GM19324 (cell line): ENCODE data around the gene IGFBP6.

ENCODE experiments used
- ATAC-seq: cut with Tn5 transposase; IDR thresholded peaks from one replicate; pipeline ENCODE4 v1.9.1; 2021; ENCODE audit warnings: mild to moderate bottlenecking, moderate library complexity; ENCODE audit not compliant: unreplicated experiment, low FRiP score

IGFBP6 gene

DNA sequence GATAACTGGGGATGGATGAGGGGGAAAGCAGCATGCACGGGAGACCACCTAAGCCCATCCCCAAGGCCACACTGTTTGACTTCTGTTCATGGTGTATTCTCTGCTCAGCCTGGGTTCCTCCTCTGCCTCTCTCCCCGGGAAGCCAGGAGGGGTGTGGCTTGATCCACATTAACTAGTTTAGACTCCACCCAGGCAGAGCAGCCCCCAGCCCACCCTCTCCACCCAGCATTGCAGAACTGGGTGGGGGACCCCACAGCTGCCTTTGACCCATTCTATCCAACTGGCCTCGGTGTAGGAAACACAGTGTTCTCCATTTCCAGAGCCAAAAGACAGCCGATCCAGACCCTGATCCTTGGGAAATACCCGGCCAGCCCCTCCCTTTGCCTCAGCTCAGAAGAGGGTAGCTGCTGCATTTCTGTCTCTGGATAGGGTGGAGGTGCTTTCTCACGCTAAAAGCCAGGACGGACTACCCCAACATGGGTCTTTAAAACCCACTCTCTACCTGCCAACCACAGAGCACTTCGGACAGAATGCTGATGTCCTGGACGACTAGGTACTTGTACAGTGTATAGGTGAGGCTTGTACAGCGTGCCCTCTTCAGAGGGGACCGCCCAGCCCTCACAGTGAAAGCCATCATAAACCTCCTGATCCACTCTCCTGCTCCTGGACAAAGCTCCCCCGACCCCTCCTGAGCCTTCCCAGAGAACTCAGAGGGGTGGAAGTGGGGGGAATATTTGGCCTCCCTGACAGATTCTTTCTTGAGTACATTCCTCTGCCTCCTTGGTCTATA, 27.7 kb upstream of the IGFBP6 start:
- no peak for ATAC-seq

DNA sequence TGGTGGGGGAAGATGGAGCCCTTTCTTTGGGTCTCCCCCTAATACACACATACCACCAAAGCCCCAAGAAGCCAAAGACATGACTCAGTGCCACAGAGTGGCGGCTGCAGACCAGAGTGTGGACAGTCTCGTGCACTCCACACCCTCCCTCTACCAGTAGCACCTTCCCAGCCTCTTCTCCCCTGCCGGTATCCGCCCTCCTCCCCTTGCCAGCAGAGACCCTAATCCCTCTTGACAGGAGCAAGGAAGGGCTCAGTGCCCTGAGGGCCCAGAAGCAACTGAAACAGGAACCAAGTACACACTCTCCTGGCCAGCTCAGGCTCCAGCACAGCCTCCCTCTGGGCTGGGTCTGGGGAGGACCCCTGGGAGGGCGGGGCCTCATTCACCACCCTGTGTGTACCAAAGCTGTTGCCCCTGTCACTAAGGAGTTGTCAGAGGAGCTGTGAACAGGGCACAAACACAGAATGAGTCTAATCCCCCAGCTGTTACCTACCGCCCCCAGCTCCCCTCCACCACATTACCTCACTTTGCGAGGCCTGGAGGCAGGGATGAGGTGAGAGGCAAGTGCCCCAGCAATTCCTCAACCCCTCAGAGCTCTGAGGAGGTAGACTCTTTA, 26.5 kb upstream of the IGFBP6 start:
- ATAC-seq, result no peak

DNA sequence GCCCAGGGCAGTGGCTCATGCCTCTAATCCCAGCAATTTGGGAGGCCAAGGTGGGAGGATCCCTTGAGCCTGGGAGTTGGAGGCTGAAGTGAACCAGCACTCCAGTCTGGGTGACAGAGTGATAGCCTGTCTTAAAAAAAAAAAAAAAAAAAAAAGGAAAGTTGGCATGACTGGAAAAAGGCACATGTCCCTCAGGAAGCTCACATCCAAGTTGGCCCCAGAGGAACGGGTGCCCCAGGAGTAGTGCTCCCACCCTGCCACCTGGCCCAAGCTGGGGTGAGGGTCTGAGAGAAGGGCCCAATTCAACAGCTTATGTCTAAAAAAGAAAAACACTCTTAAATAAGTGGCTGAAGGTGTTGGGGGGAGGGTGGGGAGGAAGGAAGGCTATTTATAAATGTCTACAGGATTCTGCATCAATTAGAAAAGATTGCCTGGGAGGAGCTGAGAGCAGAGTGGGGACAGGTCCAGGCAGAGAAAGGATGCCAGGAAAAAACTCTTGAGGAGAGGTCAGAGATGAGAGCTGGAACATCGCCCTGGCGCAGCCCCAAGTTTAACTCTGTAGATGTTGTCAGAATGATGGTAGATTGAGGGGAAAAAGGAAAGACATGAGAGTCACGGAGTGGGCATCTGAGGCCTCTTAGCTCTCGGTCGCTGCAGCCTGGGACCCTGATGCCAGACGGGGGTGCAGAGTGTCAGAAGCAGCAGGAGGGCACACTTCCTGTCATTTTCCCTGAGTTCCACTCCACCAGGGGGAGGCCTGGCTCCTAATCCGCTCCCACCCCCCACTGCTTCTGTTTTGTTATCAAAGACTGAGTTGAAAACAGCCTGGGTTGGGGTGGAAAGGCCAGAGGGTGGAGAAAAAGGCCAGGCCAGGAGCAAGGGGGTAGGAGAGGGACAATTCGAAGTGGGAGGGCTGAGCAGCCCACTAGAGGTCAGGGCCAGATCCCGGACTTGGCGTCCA, 25.6 kb upstream of the IGFBP6 start:
- no peak for ATAC-seq

DNA sequence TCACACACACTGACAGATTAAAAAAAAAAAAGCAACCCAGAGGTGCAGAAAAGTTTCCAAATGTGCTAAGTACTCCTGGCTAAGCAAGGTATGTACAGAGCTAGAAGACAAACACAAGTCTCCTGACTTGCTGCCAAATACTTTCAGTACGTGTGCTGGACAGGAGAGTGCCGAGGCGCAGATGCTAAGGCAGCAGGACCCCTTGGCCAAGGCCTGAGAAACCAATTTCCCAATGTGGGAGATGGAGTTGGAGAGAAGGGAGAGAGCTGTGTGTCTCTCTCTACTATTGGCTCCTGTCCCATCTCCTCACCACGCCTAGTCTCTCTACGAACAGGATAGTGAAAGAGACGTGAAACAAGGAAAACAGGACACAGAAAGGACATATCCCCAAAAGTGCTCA, 23.6 kb upstream of the IGFBP6 start:
- ATAC-seq, result no peak

DNA sequence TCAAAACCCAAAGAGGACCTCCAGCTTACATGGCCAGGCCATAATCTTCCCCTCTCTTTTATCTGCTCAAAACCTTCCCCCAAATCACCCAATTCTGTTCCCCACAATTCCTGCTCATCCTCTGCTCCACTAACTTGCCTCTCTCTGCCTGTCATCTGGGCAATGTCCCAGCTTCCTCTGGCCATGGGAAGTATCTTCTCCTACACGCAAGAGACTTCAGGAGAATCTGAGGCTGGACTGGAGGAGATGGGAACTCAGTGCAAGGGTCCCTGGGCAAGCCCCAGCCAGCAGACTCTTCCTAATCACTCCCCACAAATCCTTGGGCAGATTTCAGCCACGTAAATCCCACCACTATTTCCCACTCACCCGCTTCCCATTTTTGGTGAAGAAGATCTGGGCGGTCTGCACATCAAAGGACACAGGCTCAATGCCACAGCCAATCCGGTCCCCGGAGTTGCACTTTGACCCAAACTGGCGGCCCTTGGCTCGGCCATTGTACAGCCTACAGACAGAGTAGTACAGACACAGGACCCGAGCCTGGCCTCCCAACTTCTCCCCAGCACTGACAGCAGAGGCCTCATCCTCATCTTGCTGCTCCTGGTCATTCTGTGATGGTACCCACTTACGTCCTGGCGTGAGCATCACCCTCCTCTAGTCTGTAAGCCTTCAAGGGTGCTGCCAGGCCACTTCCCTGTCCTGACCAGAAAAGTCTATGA, 23.0 kb upstream of the IGFBP6 start:
- ATAC-seq, result no peak

DNA sequence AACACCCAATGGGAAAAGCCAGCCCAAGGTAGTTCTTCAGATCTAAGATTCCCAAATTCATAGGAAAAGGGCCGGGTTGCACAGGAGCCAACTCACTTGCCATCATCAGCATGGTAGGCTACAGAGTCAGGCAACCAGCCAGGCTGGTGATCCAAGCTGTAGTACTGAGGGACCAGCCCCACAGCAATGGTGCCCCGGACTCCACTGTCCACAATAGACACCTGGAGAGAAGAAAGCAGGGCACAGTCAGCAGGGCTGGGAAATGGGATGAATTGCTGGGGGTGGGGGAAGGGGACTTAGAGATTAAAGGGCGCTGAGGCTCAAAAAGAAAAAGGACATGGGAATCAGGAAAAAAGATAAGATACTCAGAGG, 22.5 kb upstream of the IGFBP6 start:
- ATAC-seq, result no peak

DNA sequence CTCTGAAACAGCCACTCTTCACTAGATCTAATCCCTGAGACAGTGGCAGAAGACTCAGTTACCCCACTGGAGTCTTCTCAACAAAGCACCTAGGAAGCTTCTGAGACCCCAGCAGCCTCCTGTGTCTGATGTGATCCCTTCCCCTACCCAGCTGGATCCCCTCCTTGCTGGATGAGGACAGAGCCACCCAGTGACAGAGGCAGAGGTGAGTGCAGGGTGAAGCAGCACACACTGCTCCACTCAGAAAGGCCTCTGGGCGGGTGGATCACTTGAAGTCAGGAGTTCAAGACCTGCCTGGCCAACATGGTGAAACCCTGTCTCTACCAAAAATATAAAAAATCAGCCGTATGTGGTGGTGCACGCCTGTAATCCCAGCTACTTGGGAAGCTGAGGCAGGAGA, 21.0 kb upstream of the IGFBP6 start:
- no peak for ATAC-seq

DNA sequence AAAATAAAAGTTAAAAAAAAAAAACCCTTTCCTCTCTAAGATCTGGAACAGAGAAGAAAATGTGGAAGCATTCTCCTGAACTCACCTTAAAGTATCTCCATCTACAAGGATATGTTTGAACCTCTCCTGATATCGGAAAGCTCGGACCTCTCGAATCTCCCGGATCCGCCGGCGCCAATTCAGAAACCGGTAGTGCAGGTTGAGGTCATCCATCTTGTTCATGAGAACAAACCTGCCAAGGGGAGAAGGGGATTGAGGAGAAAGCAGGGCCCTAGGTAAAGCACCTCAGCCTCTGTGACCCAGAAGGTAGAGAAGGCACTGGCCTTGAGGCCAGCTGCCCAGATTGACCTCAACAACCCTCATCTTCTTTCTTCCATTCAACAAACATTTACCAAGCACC, 20.4 kb upstream of the IGFBP6 start:
- ATAC-seq, result no peak

DNA sequence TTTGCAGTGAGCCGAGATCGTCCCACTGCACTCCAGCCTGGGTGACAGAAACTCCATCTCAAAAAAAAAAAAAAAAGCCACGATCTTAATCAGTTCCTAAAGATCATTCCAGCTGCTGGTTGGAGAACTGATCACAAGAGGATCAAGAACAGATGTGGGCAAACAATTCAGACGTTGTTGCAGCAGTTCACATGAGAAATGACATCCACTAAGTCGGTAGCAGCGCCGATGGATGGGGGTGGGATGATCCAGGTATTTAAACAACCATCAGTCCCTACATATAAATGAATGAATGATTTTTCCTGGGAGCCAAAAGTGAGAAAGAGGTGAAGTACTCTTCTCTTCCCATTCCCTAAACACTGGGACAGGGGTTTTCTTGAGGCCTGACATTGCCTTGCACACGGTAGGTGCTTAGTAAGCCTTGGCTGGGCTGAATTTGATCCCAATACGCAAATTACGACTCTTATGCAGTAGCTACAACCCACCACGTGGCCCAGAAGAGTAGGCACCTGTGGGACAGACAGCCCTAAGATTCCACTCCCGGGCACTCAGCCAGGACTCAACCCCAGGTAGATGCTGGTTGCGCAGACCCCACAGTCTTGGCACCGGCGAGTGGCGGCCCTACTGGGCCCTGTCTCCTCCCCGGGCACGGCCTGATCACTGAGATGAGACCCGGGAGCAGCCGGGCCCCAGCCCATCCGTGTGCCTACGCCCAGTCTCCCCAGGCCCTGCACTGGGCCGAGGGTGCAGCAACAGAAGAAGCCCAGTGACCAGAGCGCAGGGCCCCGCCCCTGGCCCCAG, 18.8 kb upstream of the IGFBP6 start:
- ATAC-seq, result no peak

DNA sequence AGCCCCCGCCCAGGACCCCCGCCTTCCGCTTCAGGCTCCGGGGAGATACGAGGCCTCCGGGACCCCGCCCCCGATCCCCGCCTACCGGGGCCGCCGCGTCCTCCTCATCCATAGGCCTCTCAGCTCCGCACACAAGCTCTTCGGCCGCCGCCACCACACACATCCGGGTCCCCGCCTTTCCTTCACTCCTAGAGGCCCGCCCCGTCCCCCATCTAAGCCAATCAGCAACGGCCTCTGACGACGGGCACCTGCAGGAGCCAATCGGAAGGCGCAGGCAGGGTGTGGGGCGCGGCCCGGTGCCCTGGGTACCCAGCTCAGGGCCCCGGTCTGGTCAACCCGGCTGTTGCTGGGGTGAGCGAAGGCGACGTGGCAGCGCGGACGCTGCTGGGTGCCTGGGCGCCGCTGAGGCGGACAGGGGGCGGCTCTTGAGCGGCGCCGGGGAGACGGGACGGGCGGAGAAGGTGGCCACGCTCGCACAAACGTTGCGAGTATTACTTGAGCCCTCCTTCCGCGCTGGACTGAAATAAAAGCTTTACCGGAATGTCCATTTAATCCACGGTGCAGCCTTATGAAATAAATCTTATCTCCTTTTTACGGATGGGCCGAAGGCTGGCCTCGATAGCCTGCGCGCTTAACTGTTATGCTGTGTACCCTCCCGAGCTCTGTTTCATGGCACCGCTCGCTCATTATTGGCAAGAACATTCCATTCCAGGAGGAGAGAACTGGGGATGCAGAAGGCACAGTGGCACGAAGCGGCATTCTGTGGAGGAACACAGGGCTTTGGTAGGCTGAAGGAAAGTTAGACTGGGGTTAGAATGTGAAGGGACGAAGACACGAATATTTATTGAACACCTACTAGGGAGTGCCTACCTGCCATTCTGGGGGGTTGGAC, 18.0 kb upstream of the IGFBP6 start, which contains the start of gene SPRYD3:
Gene SPRYD3 (minus strand): TSS at position 165 of the 892 bp plus-strand sequence. CDS start 57 bp downstream, at position 108.
- peak; percentile 98 for ATAC-seq

DNA sequence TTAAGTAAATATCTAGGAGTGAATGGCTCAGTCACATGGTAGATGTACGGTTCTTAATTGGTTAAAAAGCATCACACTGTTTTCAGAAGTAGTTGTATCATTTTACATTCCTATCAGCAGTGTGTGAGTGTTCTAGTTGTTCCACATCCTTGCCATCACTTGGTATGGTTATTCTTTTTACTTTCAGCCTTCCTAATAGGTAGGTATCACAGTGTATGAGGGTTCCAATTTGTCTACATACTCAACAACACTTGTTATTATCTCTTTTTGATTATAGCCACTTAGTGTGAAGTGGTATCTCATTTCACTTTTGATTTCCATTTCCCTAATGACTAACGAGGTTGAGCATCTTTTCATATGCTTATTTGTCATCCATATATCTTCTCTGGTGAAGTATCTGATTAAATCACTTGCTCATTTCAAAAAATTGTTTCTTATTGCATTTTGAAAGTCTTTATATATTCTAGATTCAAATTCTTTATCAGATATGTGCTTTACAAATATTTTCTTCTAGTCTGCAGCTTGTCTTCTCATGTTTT, 14.8 kb upstream of the IGFBP6 start:
- no peak for ATAC-seq

DNA sequence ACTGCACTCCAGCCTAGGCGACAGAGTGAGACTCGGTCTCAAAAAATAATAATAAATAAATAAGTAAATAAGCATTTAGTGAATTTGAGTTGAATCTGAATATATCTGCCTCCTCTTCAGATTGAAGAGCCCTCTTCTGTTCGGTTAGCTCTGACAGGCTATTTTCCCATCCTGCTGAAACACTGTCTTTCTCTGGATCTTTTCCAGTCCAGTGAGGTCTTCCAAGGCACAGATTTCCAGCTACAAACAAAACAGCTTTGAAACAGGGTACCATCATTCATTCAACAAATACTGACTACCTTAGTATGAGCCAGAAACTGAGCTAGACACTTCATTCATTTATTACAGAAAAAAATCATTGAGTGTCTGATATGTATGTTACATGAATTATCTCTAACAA, 11.1 kb upstream of the IGFBP6 start:
- no peak for ATAC-seq

DNA sequence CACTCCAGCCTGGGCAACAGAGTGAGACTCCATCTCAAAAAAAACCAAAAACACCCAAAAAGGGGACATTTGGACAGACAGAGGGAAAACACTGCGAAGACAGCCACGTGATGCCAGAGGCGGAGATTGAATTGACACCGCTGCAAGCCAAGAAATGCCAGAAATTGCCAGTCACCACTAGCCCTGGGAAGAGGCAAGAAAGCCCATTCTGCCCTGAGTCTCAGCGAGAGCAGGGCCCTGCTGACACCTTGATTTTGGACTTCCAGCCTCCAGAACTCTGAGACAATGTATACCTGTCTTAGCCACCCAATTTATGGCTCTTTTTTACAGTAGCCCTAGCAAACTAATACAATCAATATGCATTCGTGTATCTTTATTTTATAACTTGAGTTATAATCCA, 7.4 kb upstream of the IGFBP6 start:
- ATAC-seq, result no peak

DNA sequence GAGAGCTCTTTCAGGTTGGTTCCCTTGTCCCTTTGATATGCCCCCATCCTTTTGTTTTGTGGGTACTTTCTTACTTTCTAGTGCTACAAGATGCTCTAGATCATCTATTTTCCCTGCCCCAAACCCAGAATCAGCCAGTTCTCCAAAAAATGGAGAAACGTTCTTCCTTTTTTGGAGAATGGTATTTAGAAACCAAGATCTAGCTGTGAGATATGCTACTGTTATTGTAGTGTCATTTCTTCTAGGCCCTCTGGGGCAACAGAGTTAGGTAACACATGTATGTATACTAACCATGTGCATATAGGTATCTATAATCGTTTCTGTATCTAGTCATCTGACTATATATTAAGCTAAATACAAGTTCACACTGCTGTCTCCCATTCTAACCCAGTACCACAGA, 6.9 kb upstream of the IGFBP6 start:
- ATAC-seq, result no peak

DNA sequence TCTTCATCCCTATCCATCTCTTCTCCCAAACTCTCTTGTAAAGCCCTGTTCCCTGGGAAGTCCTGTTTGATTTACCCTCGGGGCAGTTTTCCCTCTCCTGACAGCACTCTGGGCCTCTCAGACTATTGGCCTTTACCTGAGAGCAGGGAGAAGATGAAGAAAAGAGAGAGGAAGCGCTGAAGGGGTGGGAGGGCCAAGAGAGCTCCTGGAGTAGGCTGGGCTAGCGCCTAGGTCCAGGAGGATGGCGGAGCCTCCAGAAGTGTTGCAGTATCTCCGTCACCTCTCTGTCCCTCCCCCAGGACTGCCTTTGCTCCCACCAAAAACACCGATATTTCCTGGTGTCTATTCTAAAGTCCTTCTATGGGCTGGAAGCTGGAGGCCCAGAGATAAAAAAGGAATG, 5.7 kb upstream of the IGFBP6 start:
- no peak for ATAC-seq

DNA sequence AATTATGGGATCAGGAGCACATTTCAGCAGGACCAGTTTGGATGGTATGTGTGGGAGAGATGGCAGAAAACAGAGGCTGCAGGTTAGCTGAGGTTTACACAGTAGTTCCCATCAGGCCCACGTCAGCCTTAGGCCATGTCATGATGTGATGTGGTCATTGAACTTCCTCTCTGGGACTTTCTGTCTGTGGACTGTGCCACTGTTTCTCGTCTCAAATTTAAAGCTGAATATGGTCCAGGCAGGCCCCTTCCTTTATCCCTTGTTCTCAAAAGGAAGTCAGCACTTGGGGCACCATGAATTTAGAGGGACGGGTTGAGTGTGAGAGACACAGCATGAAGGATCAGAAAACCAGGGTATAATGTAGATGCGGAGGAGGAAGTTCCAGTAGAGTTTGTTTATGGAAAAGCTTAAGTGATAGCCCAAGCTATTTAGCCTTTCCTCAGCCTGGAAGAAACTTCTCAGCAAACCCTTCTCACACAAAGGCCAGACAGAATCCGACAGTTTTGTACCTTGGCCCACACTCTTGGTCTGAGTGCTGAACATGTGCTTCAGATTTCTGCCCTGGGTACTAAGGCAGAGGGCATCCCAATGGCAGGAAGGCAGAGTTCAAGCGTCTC, 3.6 kb upstream of the IGFBP6 start:
- no peak for ATAC-seq

DNA sequence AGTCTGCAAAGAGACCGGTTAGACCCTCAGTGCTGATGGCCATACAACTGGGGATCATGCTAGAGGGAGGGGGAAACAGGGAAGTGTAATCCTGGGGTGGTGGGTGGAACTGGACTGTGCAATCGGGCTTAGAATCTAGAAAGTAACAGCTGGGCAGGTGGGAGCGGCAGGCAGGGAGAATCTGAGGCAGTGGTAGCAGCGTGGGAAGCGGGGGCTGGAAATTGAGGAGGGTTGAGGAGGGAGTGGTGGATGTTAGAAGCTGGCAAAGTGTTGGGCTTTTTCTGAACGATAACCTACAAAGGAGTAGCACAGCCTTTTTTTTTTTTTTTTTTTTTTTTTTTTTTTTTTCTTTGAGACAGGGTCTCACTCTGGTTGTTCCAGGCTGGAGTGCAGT, 3.1 kb upstream of the IGFBP6 start:
- ATAC-seq, result no peak
